Measurements from ENCODE around the gene VEGFC. TPM values are rescaled to one million over a fixed set of nuclear protein-coding genes. Genes with fewer than 3 reads are reported as not detected.

Gene VEGFC
- total and polyA plus RNA-seq, 12 donors: 5.4 to 14.4 (median 8.7) TPM

GRCh38 chr4:176795441-176795840 lies 2.7 kb upstream of the VEGFC start:
- Histone ChIP-seq H3K27ac (no peak overlapping the region), H3K36me3 (no peaks in the 10 kb centered on the region), H3K9me3 (no peaks in the 10 kb centered on the region), H3K27me3 (peaks cover 0 to 39% (median 0%) of the 10 kb centered on the region in 7 donors), H3K4me3 (no peak overlapping the region), H3K4me1 (peaks cover 0 to 9% (median 0%) of the 10 kb centered on the region in 9 donors)
- TF ChIP-seq CTCF (IDR thresholded peaks at IDR 0.05): no peak
- DNase-seq (no peak), ATAC-seq (no peak)
- intact Hi-C loops (cut with DNase I): loop anchor here in 6 of 10 donors (10.0 kb wide), 2 partner anchors 231 to 249 kb away; no protein-coding TSS in a partner anchor
- WGBS, 2 donors: 100% methylated on average over 1 of the region's 1 CpG

GRCh38 chr4:176794651-176795050 lies 1.9 kb upstream of the VEGFC start:
- H3K4me1 ChIP-seq: peaks cover 0 to 9% (median 0%) of the 10 kb centered on the region in 9 donors
- WGBS, 2 donors: 91 to 94% methylated on average over 1 of the region's 1 CpG
- H3K9me3 ChIP-seq: no peaks in the 10 kb centered on the region
- no peak for DNase-seq
- intact Hi-C loops (cut with DNase I): loop anchor here in 9 of 10 donors (5.0 to 10.0 kb wide), 6 partner anchors 227 to 417 kb away; no protein-coding TSS in a partner anchor
- no peaks in the 10 kb centered on the region for H3K36me3 ChIP-seq
- TF ChIP-seq CTCF (IDR thresholded peaks at IDR 0.05): no peak
- H3K4me3 ChIP-seq: no peak overlapping the region
- H3K27ac ChIP-seq: no peak overlapping the region
- ATAC-seq: no peak
- H3K27me3 ChIP-seq: peaks cover 0 to 47% (median 0%) of the 10 kb centered on the region in 7 donors

GRCh38 chr4:176794151-176794550 lies 1.4 kb upstream of the VEGFC start:
- no peaks in the 10 kb centered on the region for H3K9me3 ChIP-seq
- H3K27ac ChIP-seq: peak overlapping the region in 2 of 10 donors; percentile 71 to 74
- H3K36me3 ChIP-seq: no peaks in the 10 kb centered on the region
- ATAC-seq: no peak
- H3K4me3 ChIP-seq: no peak overlapping the region
- intact Hi-C loops (cut with DNase I): loop anchor here in 9 of 10 donors (5.0 to 10.0 kb wide), 6 partner anchors 227 to 417 kb away; no protein-coding TSS in a partner anchor
- no peak for DNase-seq
- peaks cover 0 to 9% (median 0%) of the 10 kb centered on the region in 9 donors for H3K4me1 ChIP-seq
- no peak for TF ChIP-seq CTCF (IDR thresholded peaks at IDR 0.05)
- peaks cover 0 to 49% (median 0%) of the 10 kb centered on the region in 7 donors for H3K27me3 ChIP-seq
- WGBS, 2 donors: 68 to 78% methylated on average over 4 of the region's 4 CpGs

GRCh38 chr4:176793060-176793605 lies 411 bp upstream of the VEGFC start:
- no peaks in the 10 kb centered on the region for H3K36me3 ChIP-seq
- peak overlapping the region; percentile 9 to 80 (median 76) for H3K4me3 ChIP-seq
- intact Hi-C loops (cut with DNase I): loop anchor here in 9 of 10 donors (2.0 to 10.0 kb wide), 7 partner anchors 226 to 416 kb away; no protein-coding TSS in a partner anchor
- WGBS, 2 donors: 4 to 7% methylated on average over 22 to 24 of the region's 24 CpGs
- no peak for TF ChIP-seq CTCF (IDR thresholded peaks at IDR 0.05)
- no peaks in the 10 kb centered on the region for H3K9me3 ChIP-seq
- peaks cover 0 to 49% (median 0%) of the 10 kb centered on the region in 7 donors for H3K27me3 ChIP-seq
- peak in 1 of 8 donors; percentile 2 for ATAC-seq
- H3K27ac ChIP-seq: peak overlapping the region in 8 of 10 donors; percentile 51 to 89 (median 70)
- no peak for DNase-seq
- peaks cover 0 to 9% (median 0%) of the 10 kb centered on the region in 9 donors for H3K4me1 ChIP-seq
